Thyroid gland (tissue), 4 donors: ENCODE results near the gene HEPN1.

Experiments used
- POLR2A ChIP-seq, 2 donors: fragments of 450-650 bp; IDR thresholded peaks; one replicate each; pipeline ENCODE4 v1.6.1; 2017; ENCODE audit warnings: antibody characterized with exemption in 2 of 2, mild to moderate bottlenecking in 2 of 2, moderate library complexity in 1 of 2
- TF ChIP-seq, protein P1 (sequence below), 6 experiments: fragments of 200-600 bp in 3 of 6; fragments of 450-650 bp in 3 of 6; sonication (generic) in 3 of 6; IDR thresholded peaks; one replicate each; pipeline ENCODE4 v1.5.1; 2016 to 2019; ENCODE audit warnings: antibody characterized with exemption in 6 of 6, mild to moderate bottlenecking in 2 of 6, inconsistent platforms in 1 of 6, moderate library complexity in 1 of 6

- TF ChIP-seq, protein P1, sequence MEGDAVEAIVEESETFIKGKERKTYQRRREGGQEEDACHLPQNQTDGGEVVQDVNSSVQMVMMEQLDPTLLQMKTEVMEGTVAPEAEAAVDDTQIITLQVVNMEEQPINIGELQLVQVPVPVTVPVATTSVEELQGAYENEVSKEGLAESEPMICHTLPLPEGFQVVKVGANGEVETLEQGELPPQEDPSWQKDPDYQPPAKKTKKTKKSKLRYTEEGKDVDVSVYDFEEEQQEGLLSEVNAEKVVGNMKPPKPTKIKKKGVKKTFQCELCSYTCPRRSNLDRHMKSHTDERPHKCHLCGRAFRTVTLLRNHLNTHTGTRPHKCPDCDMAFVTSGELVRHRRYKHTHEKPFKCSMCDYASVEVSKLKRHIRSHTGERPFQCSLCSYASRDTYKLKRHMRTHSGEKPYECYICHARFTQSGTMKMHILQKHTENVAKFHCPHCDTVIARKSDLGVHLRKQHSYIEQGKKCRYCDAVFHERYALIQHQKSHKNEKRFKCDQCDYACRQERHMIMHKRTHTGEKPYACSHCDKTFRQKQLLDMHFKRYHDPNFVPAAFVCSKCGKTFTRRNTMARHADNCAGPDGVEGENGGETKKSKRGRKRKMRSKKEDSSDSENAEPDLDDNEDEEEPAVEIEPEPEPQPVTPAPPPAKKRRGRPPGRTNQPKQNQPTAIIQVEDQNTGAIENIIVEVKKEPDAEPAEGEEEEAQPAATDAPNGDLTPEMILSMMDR (IDR thresholded peaks at IDR 0.05): no peak
- no peak for TF ChIP-seq POLR2A (IDR thresholded peaks at IDR 0.05)
Observed at GRCh38 chr11:124890683-124891372, 28.2 kb upstream of the HEPN1 start.
